Hepatocyte (in vitro differentiated cells): Measurements from ENCODE around the gene GJD4. TPM values are rescaled to one million over a fixed set of nuclear protein-coding genes. Genes with fewer than 3 reads are reported as not detected.

Experiments
- DNase-seq: peaks from one replicate; pipeline ENCODE4 v3.0.0-alpha.2; 2016; ENCODE audit warnings: low spot score
- H2AFZ ChIP-seq: fragments of 200-600 bp; sonication (generic); 2 replicates; pipeline ENCODE4 v1.6.0; 2016; ENCODE audit warnings: antibody characterized with exemption, mild to moderate bottlenecking
- H3K27ac ChIP-seq: fragments of 200-600 bp; sonication (generic); 2 replicates; pipeline ENCODE4 v1.5.1; 2016; ENCODE audit warnings: mild to moderate bottlenecking
- H3K27me3 ChIP-seq: fragments of 200-600 bp; sonication (generic); 2 replicates; pipeline ENCODE4 v1.6.1; 2016
- H3K36me3 ChIP-seq: fragments of 200-600 bp; sonication (generic); replicated peaks from 2 replicates; pipeline ENCODE4 v1.5.1; 2016; ENCODE audit warnings: low read depth; ENCODE audit not compliant: insufficient read depth
- H3K4me1 ChIP-seq: fragments of 200-600 bp; sonication (generic); 2 replicates; pipeline ENCODE4 v1.5.1; 2016; ENCODE audit warnings: mild to moderate bottlenecking, moderate library complexity; ENCODE audit not compliant: insufficient read depth
- H3K4me2 ChIP-seq: fragments of 200-600 bp; sonication (generic); 2 replicates; pipeline ENCODE4 v1.6.0; 2016
- H3K4me3 ChIP-seq: fragments of 200-600 bp; sonication (generic); 2 replicates; pipeline ENCODE4 v1.5.1; 2016; ENCODE audit warnings: mild to moderate bottlenecking
- H3K79me2 ChIP-seq: fragments of 200-600 bp; sonication (generic); 2 replicates; pipeline ENCODE4 v1.6.0; 2017; ENCODE audit warnings: mild to moderate bottlenecking
- H3K9me2 ChIP-seq: fragments of 200-600 bp; sonication (generic); replicated peaks from 2 replicates; pipeline ENCODE4 v1.6.0; 2017; ENCODE audit warnings: mild to moderate bottlenecking; ENCODE audit not compliant: insufficient read depth
- H3K9me3 ChIP-seq: fragments of 200-600 bp; sonication (generic); 2 replicates; pipeline ENCODE4 v1.5.1; 2016; ENCODE audit warnings: low read depth, mild to moderate bottlenecking
- H4K20me1 ChIP-seq: fragments of 200-600 bp; sonication (generic); 2 replicates; pipeline ENCODE4 v1.6.0; 2016; ENCODE audit warnings: mild to moderate bottlenecking; ENCODE audit not compliant: insufficient read depth, poor library complexity, severe bottlenecking
- CTCF ChIP-seq: fragments of 200-600 bp; sonication (generic); IDR thresholded peaks from 2 replicates; pipeline ENCODE4 v1.5.1; 2016; ENCODE audit warnings: antibody characterized with exemption, mild to moderate bottlenecking; ENCODE audit not compliant: poor library complexity
- EZH2 ChIP-seq: fragments of 200-600 bp; sonication (generic); IDR thresholded peaks from 2 replicates; pipeline ENCODE4 v1.6.1; 2016; ENCODE audit warnings: antibody characterized with exemption, mild to moderate bottlenecking, borderline replicate concordance
- EZH2phosphoT487 ChIP-seq: fragments of 200-600 bp; sonication (generic); IDR thresholded peaks from one replicate; pipeline ENCODE4 v1.6.1; 2018; ENCODE audit warnings: antibody characterized with exemption, mild to moderate bottlenecking, low read depth, moderate library complexity; ENCODE audit not compliant: unreplicated experiment, severe bottlenecking
- WGBS: methylation state at CpG from one replicate; pipeline ENCODE4 v1.1.6; 2016; ENCODE audit warnings: low lambda C conversion rate; ENCODE audit errors: missing lambda C conversion rate; 5-methylcytosine and 5-hydroxymethylcytosine counted together
- polyA plus RNA-seq: library from polyadenylated mRNA; unstranded; fragments of >200 nt; fragmentation: Nextera tagmentation; extraction: Ambion mirVana; gene quantifications from 2 replicates; pipeline ENCODE4 v1.2.1, GENCODE V29; 2016
- total RNA-seq: library from RNA; depleted of rRNA; stranded (reverse); fragments of >200 nt; gene quantifications from 2 replicates; pipeline ENCODE4 v1.2.3, GENCODE V29; 2014

Gene GJD4
- total and polyA plus RNA-seq, 2 experiments from 2014 or later = 0.17 TPM; not detected in 1

DNA sequence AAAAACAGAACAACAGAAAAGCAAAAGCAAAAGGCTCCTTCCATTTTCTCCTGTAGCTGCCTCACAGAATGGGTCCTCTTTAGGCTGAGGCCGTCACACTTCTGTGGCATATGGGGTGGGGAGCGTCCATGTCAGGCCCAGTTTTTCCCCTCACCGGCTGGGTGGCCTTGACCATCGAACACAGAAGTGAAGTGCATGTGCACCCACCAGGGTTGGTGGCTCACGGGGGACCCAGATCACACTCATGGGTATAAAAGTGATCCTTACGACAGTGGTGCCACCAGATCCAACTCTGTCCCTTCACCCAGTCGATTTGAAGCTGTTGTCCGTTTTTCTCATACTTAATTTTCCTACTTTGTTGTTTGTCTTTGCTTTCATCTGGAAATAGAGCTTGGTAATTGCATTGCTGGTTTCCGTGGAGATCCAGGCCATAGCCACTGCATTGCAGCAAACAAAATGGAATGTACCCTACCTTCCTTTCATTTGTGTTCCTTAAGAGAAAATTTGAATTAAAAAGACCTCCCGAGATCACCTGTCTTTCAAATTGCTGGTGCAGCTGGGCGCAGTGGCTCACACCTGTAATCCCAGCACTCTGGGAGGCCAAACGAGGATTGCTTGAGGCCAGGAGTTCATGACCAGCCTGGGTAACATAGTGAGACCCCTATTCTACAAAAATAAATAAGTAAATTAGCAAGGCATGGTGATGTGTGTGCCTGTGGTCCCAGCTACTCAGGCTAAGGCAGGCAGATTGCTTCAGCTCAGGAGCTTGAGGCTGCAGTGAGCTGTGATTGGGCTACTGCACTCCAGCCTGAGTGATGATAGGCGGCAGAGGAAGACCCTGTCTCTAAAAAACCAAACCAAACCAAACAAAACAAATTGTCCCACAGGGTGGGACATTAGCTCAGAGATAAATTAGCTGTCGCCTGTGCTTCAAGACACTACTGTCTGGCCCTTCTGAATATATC is 10.7 kb upstream of the GJD4 start:
- H3K79me2 ChIP-seq = no peaks in the 10 kb centered on the region
- no peak overlapping the region for H2AFZ ChIP-seq
- no peak overlapping the region for H3K4me2 ChIP-seq
- no peaks in the 10 kb centered on the region for H3K9me2 ChIP-seq
- no peaks in the 10 kb centered on the region for H3K4me1 ChIP-seq
- no peak overlapping the region for H3K27ac ChIP-seq
- H3K36me3 ChIP-seq = no peaks in the 10 kb centered on the region
- no peak for TF ChIP-seq CTCF
- TF ChIP-seq EZH2 = no peak
- no peak for TF ChIP-seq EZH2phosphoT487
- H4K20me1 ChIP-seq = no peaks in the 10 kb centered on the region
- WGBS = 65% methylated on average over 14 of the region's 14 CpGs
- DNase-seq = no peak
- no peaks in the 10 kb centered on the region for H3K27me3 ChIP-seq
- no peak overlapping the region for H3K4me3 ChIP-seq
- no peaks in the 10 kb centered on the region for H3K9me3 ChIP-seq

- no peaks in the 10 kb centered on the region for H3K36me3 ChIP-seq
- H4K20me1 ChIP-seq = no peaks in the 10 kb centered on the region
- H3K4me2 ChIP-seq = no peak overlapping the region
- H3K27ac ChIP-seq = no peak overlapping the region
- H3K9me3 ChIP-seq = no peaks in the 10 kb centered on the region
- H3K9me2 ChIP-seq = no peaks in the 10 kb centered on the region
- TF ChIP-seq EZH2 (no peak), EZH2phosphoT487 (no peak), CTCF (no peak)
- no peak for DNase-seq
- H2AFZ ChIP-seq = no peak overlapping the region
- no peaks in the 10 kb centered on the region for H3K79me2 ChIP-seq
- WGBS = 38% methylated on average over 3 of the region's 3 CpGs
- H3K4me3 ChIP-seq = no peak overlapping the region
- H3K4me1 ChIP-seq = no peaks in the 10 kb centered on the region
- H3K27me3 ChIP-seq = no peaks in the 10 kb centered on the region
These were observed 10.0 kb upstream of the GJD4 start for GRCh38 chr10:35595106-35595505.

DNA sequence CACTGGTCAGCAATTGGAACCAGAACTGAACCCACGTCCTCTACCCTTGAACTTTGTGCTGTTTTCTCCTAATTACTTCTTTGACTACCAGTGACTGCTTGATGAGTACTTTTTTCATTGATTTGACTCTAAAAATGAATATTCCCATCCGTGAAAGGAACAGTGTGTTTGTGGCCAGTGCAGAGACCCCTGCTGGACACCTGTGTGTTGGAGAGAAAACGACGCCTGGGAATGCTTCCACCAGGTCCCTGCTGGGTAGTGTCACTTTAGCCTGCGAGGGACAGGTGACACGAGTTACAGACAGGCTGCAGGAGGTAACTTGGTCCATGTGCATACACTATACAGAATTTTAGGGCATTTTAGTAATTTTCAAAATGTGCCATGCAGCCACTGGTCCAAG is 6.8 kb upstream of the GJD4 start:
- peak; percentile 23 for DNase-seq
- WGBS = 50% methylated on average over 6 of the region's 6 CpGs

More for the DNA sequence above, 6.8 kb upstream of the GJD4 start:
- H3K27me3 ChIP-seq = no peaks in the 10 kb centered on the region
- no peaks in the 10 kb centered on the region for H3K4me1 ChIP-seq
- no peaks in the 10 kb centered on the region for H3K36me3 ChIP-seq
- no peak overlapping the region for H3K4me2 ChIP-seq
- no peaks in the 10 kb centered on the region for H4K20me1 ChIP-seq
- no peaks in the 10 kb centered on the region for H3K9me2 ChIP-seq
- TF ChIP-seq EZH2phosphoT487 (no peak), CTCF (peak; percentile 44), EZH2 (no peak)
- no peak overlapping the region for H3K27ac ChIP-seq
- H2AFZ ChIP-seq = no peak overlapping the region
- H3K4me3 ChIP-seq = no peak overlapping the region
- H3K79me2 ChIP-seq = no peaks in the 10 kb centered on the region
- H3K9me3 ChIP-seq = no peaks in the 10 kb centered on the region
